ENCODE results near the gene PTTG1IP. TPM values are rescaled to one million over a fixed set of nuclear protein-coding genes. Genes with fewer than 3 reads are reported as not detected.
"Not testable (repeated sequence)": the region's sequence is repeated elsewhere in the genome, so short reads cannot be mapped to it uniquely, and the experiment has no call there.

Gene PTTG1IP
- total RNA-seq, 1 experiment from 2014 or later = 427 TPM

- in situ Hi-C loops (cut with HindIII; ENCODE audit: low pct_unique_long_range_greater_than_20kb, low sequenced_read_pairs) = no loop called here
These were observed 15.4 kb upstream of the PTTG1IP start for GRCh38 chr21:44888581-44889550.

GRCh38 chr21:44887807-44888580, 14.5 kb upstream of the PTTG1IP start:
- in situ Hi-C loops (cut with HindIII; ENCODE audit: low pct_unique_long_range_greater_than_20kb, low sequenced_read_pairs) = no loop called here

More at GRCh38 chr21:44888581-44889550, 15.4 kb upstream of the PTTG1IP start:
- DNase-seq (ENCODE audit: low read depth) = no peak

GRCh38 chr21:44887126-44887806, 13.8 kb upstream of the PTTG1IP start:
- no peak for DNase-seq (ENCODE audit: low read depth)
- in situ Hi-C loops (cut with HindIII; ENCODE audit: low pct_unique_long_range_greater_than_20kb, low sequenced_read_pairs) = no loop called here

More at GRCh38 chr21:44887807-44888580, 14.5 kb upstream of the PTTG1IP start:
- DNase-seq (ENCODE audit: low read depth) = no peak

GRCh38 chr21:44886113-44887075, 12.9 kb upstream of the PTTG1IP start:
- in situ Hi-C loops (cut with HindIII; ENCODE audit: low pct_unique_long_range_greater_than_20kb, low sequenced_read_pairs) = no loop called here
- no peak for DNase-seq (ENCODE audit: low read depth)

GRCh38 chr21:44885615-44886014, 12.1 kb upstream of the PTTG1IP start:
- in situ Hi-C loops (cut with HindIII; ENCODE audit: low pct_unique_long_range_greater_than_20kb, low sequenced_read_pairs) = no loop called here

GRCh38 chr21:44884097-44884496, 10.6 kb upstream of the PTTG1IP start:
- DNase-seq (ENCODE audit: low read depth) = no peak
- in situ Hi-C loops (cut with HindIII; ENCODE audit: low pct_unique_long_range_greater_than_20kb, low sequenced_read_pairs) = no loop called here

More at GRCh38 chr21:44885615-44886014, 12.1 kb upstream of the PTTG1IP start:
- DNase-seq (ENCODE audit: low read depth) = no peak

GRCh38 chr21:44883250-44883649, 9.8 kb upstream of the PTTG1IP start:
- in situ Hi-C loops (cut with HindIII; ENCODE audit: low pct_unique_long_range_greater_than_20kb, low sequenced_read_pairs) = no loop called here
- DNase-seq (ENCODE audit: low read depth) = no peak

GRCh38 chr21:44881198-44881872, 7.8 kb upstream of the PTTG1IP start:
- in situ Hi-C loops (cut with HindIII; ENCODE audit: low pct_unique_long_range_greater_than_20kb, low sequenced_read_pairs) = no loop called here
- DNase-seq (ENCODE audit: low read depth) = peak; percentile 68

- DNase-seq (ENCODE audit: low read depth) = no peak
- in situ Hi-C loops (cut with HindIII; ENCODE audit: low pct_unique_long_range_greater_than_20kb, low sequenced_read_pairs) = no loop called here
These were observed 7.1 kb upstream of the PTTG1IP start for GRCh38 chr21:44880405-44881197.

GRCh38 chr21:44879238-44879637, 5.7 kb upstream of the PTTG1IP start:
- DNase-seq (ENCODE audit: low read depth); in situ Hi-C loops (cut with HindIII; ENCODE audit: low pct_unique_long_range_greater_than_20kb, low sequenced_read_pairs): not testable (repeated sequence)

GRCh38 chr21:44878053-44878982, 4.8 kb upstream of the PTTG1IP start:
- in situ Hi-C loops (cut with HindIII; ENCODE audit: low pct_unique_long_range_greater_than_20kb, low sequenced_read_pairs) = no loop called here
- no peak for DNase-seq (ENCODE audit: low read depth)

GRCh38 chr21:44876849-44877575, 3.5 kb upstream of the PTTG1IP start:
- in situ Hi-C loops (cut with HindIII; ENCODE audit: low pct_unique_long_range_greater_than_20kb, low sequenced_read_pairs) = no loop called here
- DNase-seq (ENCODE audit: low read depth) = no peak

- DNase-seq (ENCODE audit: low read depth) = no peak
- in situ Hi-C loops (cut with HindIII; ENCODE audit: low pct_unique_long_range_greater_than_20kb, low sequenced_read_pairs) = no loop called here
These were observed 1.8 kb upstream of the PTTG1IP start for GRCh38 chr21:44875316-44875700.

GRCh38 chr21:44874497-44875315, 1.2 kb upstream of the PTTG1IP start:
- in situ Hi-C loops (cut with HindIII; ENCODE audit: low pct_unique_long_range_greater_than_20kb, low sequenced_read_pairs) = no loop called here
- no peak for DNase-seq (ENCODE audit: low read depth)

All from Caki2 (cell line).